ENCODE measurements around the gene CCDC188.

GRCh38 chr22:20121856-20122415 lies 28.9 kb downstream of the CCDC188 start:
- TF ChIP-seq CTCF (IDR thresholded peaks at IDR 0.05; ENCODE audit: insufficient read depth, low read length) (no peak), SPI1 (IDR thresholded peaks at IDR 0.05; ENCODE audit: borderline replicate concordance, low read depth) (no peak), POLR2AphosphoS5 (IDR thresholded peaks at IDR 0.05; ENCODE audit: low read depth) (peak; percentile 32), GABPA (IDR thresholded peaks at IDR 0.05; ENCODE audit: low read depth) (no peak)
